Left ventricle myocardium inferior (tissue), 1 donor: ENCODE results near the gene RPP40. TPM values are rescaled to one million over a fixed set of nuclear protein-coding genes. Genes with fewer than 3 reads are reported as not detected.

Experiments used
- DNase-seq: peaks from one replicate; pipeline ENCODE4 v3.0.0-alpha.2; 2020
- H3K27ac ChIP-seq: fragments of 200-600 bp; replicated peaks from 2 replicates; pipeline ENCODE4 v1.8.0; 2021
- H3K27me3 ChIP-seq: fragments of 200-600 bp; 2 replicates; pipeline ENCODE4 v1.8.0; 2021; ENCODE audit warnings: low read depth
- H3K36me3 ChIP-seq: fragments of 200-600 bp; 2 replicates; pipeline ENCODE4 v1.8.0; 2021
- H3K4me1 ChIP-seq: fragments of 200-600 bp; 2 replicates; pipeline ENCODE4 v1.8.0; 2021
- H3K4me3 ChIP-seq: fragments of 200-600 bp; 2 replicates; pipeline ENCODE4 v1.8.0; 2021; ENCODE audit warnings: mild to moderate bottlenecking, moderate library complexity
- H3K9me3 ChIP-seq: fragments of 200-600 bp; replicated peaks from 2 replicates; pipeline ENCODE4 v1.8.0; 2021
- intact Hi-C: fragments of 100-400 bp; cut with micrococcal nuclease; formaldehyde crosslinking; loops from one replicate; pipeline ENCODE4 v1.11.0; 2022
- long read RNA-seq: library from polyadenylated mRNA; unstranded; transcript quantifications from one replicate; pipeline ENCODE4 v2.0.0, GENCODE V29; 2021
- total RNA-seq: library from RNA; stranded (reverse); fragmentation: NEBNext Ultra II Directional; extraction: Animal tissue kit (Norgen Biotek cat#: 25700); gene quantifications from one replicate; pipeline ENCODE4 v1.2.1, GENCODE V29; 2021
- TF ChIP-seq, protein P1 (sequence below): fragments of 200-600 bp; IDR thresholded peaks from 2 replicates; pipeline ENCODE4 v1.8.0; 2021; ENCODE audit warnings: antibody characterized with exemption, mild to moderate bottlenecking, borderline replicate concordance
- donor health status: DM: no; HTN: yes; CAD: no; lungs with severe emphysema.

Gene RPP40, protein sequence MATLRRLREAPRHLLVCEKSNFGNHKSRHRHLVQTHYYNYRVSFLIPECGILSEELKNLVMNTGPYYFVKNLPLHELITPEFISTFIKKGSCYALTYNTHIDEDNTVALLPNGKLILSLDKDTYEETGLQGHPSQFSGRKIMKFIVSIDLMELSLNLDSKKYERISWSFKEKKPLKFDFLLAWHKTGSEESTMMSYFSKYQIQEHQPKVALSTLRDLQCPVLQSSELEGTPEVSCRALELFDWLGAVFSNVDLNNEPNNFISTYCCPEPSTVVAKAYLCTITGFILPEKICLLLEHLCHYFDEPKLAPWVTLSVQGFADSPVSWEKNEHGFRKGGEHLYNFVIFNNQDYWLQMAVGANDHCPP
- total RNA-seq = 2.7 TPM
- long read RNA-seq, partial matches to known transcripts = 0 of 4 reads
- long read RNA-seq, other reads (novel, unspliced or antisense) = 1 of 4 reads

DNA sequence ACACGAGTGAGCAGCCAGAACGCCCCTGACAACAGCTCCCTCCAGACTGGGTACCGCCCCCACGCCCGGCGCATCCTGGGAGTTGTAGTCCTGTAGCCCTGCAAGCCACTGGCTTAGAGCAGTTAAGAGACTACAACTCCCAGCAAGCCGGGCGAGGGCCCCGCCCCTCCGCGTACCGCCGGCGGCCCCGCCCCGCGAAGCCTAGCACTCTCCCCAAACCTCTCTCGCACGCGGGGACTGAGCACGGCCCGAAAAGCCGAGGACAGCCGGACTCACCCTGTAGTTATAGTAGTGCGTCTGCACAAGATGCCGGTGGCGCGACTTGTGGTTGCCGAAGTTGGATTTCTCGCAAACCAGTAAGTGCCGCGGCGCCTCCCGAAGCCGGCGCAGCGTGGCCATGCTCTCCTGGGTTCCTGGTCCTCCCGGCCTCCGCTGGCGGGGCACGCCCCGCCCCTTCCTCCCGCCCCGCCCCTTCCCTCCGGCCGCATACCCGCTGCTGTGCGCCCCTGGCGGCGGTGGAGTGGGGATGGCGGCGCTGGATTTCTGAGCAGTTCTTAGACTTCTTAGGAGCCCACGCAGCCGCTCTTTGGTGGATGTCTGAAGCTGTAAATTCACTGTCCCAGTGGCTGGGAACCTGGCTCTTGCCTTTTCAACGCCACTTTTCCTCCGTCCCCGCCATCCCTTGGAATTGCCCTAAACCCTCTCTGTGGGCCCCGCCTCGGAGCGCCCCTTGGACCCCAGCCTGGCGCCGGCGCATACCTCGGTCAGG is at the start of gene RPP40:
RPP40 (minus strand) TSS at position 434 of the 769 bp plus-strand sequence; CDS start at position 399, 35 bp downstream.
- intact Hi-C loops = no loop called here
- TF ChIP-seq, protein P1, sequence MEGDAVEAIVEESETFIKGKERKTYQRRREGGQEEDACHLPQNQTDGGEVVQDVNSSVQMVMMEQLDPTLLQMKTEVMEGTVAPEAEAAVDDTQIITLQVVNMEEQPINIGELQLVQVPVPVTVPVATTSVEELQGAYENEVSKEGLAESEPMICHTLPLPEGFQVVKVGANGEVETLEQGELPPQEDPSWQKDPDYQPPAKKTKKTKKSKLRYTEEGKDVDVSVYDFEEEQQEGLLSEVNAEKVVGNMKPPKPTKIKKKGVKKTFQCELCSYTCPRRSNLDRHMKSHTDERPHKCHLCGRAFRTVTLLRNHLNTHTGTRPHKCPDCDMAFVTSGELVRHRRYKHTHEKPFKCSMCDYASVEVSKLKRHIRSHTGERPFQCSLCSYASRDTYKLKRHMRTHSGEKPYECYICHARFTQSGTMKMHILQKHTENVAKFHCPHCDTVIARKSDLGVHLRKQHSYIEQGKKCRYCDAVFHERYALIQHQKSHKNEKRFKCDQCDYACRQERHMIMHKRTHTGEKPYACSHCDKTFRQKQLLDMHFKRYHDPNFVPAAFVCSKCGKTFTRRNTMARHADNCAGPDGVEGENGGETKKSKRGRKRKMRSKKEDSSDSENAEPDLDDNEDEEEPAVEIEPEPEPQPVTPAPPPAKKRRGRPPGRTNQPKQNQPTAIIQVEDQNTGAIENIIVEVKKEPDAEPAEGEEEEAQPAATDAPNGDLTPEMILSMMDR = peak; percentile 94
- H3K4me1 ChIP-seq = peaks cover 7% of the 10 kb centered on the region
- peak within 1 kb of the TSS; percentile 95 for H3K27ac ChIP-seq
- peak within 1 kb of the TSS; percentile 87 for H3K4me3 ChIP-seq
- peak; percentile 98 for DNase-seq
- H3K36me3 ChIP-seq = peaks cover 23% of the 10 kb centered on the region
- H3K27me3 ChIP-seq = no peaks in the 10 kb centered on the region
- H3K9me3 ChIP-seq = no peaks in the 10 kb centered on the region

DNA sequence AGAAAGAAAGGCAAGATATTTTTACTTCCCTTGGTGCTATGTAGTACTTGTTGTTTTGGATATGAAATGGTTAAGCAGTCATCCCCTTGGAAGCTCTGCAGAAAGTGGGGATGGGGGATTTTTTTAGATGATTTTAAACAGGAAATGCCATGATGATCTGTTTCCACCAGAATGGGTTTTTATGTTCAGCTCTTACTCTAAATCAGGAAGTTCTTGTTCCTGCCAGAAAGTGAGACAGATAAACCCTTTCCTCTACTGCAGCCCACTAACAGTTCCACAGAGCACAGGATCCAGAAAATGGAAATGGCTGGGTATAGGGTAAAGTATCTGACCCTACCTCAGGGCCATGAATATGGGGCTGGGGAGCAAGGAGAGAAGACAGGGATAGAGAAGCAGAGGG is 49.2 kb upstream of the RPP40 start:
- TF ChIP-seq, protein P1 = no peak
- intact Hi-C loops = no loop called here
- Histone ChIP-seq H3K27ac (no peak overlapping the region), H3K4me1 (no peaks in the 10 kb centered on the region), H3K4me3 (no peak overlapping the region), H3K36me3 (no peaks in the 10 kb centered on the region), H3K9me3 (peaks cover 21% of the 10 kb centered on the region), H3K27me3 (no peaks in the 10 kb centered on the region)
- DNase-seq = no peak

DNA sequence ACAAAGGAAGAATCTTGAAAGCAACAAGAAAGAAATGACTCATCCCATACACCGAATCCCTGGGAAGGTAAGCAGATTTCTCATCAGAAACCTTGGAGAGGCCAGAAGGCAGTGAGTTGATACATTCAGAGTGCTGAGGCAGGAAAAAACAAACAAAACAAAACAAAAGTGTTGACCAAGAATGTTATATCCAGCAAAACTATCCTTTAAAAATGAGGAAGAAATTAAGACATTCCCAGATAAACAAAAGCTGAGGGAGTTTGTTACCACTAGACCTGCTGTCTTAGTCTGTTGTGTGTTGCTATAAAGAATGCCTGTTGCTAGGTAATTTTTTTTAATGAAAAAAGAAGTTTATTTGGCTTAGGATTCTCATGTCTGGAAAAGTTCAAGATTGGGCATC is 47.6 kb upstream of the RPP40 start:
- TF ChIP-seq, protein P1 = no peak
- DNase-seq = no peak
- Histone ChIP-seq H3K9me3 (peaks cover 21% of the 10 kb centered on the region), H3K4me3 (no peak overlapping the region), H3K27me3 (no peaks in the 10 kb centered on the region), H3K4me1 (no peaks in the 10 kb centered on the region), H3K36me3 (no peaks in the 10 kb centered on the region), H3K27ac (no peak overlapping the region)
- intact Hi-C loops = no loop called here

DNA sequence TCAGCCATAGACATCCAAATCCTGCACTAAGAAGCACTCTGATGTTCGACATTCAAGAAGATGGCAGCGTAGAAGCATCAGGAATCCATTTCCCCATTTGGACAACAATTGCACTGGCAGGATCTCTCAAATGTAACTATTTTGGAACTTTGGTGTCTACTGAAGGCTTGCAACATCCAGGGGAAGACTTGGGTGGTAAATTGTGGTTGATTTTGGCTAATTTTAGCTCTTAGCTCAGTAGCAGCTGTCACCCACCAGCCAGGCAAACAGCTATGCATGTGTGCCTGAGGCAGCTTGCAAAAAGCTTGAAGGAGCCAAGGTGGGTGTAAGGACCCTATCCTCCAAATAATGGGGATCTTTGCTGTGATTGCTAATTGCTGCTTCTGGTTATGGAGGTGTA is 46.2 kb upstream of the RPP40 start:
- TF ChIP-seq, protein P1 = no peak
- Histone ChIP-seq H3K27me3 (no peaks in the 10 kb centered on the region), H3K9me3 (peaks cover 21% of the 10 kb centered on the region), H3K4me3 (no peak overlapping the region), H3K27ac (no peak overlapping the region), H3K36me3 (no peaks in the 10 kb centered on the region), H3K4me1 (no peaks in the 10 kb centered on the region)
- DNase-seq = no peak
- intact Hi-C loops = no loop called here

DNA sequence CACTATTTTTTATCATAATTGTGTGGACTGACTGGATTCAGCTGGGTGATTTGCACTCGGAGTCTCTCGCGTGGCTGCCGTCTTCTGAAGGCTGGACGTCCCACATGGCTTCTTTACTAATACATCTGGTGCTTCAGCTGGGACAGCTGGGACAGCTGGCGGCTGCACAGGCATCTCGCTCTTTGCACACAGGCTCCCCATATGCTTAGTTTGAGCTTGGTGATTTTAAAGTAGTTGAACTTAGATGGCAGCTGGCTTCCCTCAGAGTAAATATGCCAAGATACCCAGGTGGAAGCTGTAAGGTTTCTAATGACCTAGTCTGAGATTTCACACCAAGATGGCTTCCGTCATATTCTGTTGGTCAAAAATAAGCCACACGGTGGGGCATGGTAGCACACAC is 42.6 kb upstream of the RPP40 start:
- Histone ChIP-seq H3K9me3 (peaks cover 15% of the 10 kb centered on the region), H3K4me1 (no peaks in the 10 kb centered on the region), H3K4me3 (no peak overlapping the region), H3K36me3 (no peaks in the 10 kb centered on the region), H3K27ac (no peak overlapping the region), H3K27me3 (no peaks in the 10 kb centered on the region)
- intact Hi-C loops = no loop called here
- TF ChIP-seq, protein P1 = no peak
- no peak for DNase-seq
